CD4-positive, alpha-beta T cell treated with Interleukin-21 for 1 hour (primary cell): ENCODE measurements around the gene TOB2.
"Not testable (repeated sequence)": the region's sequence is repeated elsewhere in the genome, so short reads cannot be mapped to it uniquely, and the experiment has no call there.

Experiments
- DNase-seq: peaks from one replicate; pipeline ENCODE4 v3.0.0-alpha.2; 2020

The TOB2 gene

GRCh38 chr22:41425660-41426365, 20.8 kb downstream of the TOB2 start:
- DNase-seq = peak; percentile 60

- no peak for DNase-seq
Observed at GRCh38 chr22:41418717-41419116, 27.9 kb downstream of the TOB2 start.

- DNase-seq = no peak
Observed at GRCh38 chr22:41417622-41418390, 28.8 kb downstream of the TOB2 start.

GRCh38 chr22:41415554-41415953, 31.0 kb downstream of the TOB2 start:
- DNase-seq = no peak

GRCh38 chr22:41411021-41411851, 35.4 kb downstream of the TOB2 start:
- DNase-seq = no peak

- no peak for DNase-seq
Observed at GRCh38 chr22:41410311-41410751, 36.3 kb downstream of the TOB2 start.

GRCh38 chr22:41408665-41409064, 37.9 kb downstream of the TOB2 start:
- DNase-seq = no peak

- no peak for DNase-seq
Observed at GRCh38 chr22:41407433-41407832, 39.2 kb downstream of the TOB2 start.

- DNase-seq = no peak
Observed at GRCh38 chr22:41406410-41406809, 40.2 kb downstream of the TOB2 start.

GRCh38 chr22:41405588-41405987, 41.0 kb downstream of the TOB2 start:
- DNase-seq = no peak

GRCh38 chr22:41403532-41404318, 42.9 kb downstream of the TOB2 start:
- DNase-seq = peak; percentile 90

- DNase-seq = not testable (repeated sequence)
Observed at GRCh38 chr22:41402851-41403250, 43.8 kb downstream of the TOB2 start.

- no peak for DNase-seq
Observed at GRCh38 chr22:41401781-41402648, 44.6 kb downstream of the TOB2 start.

- no peak for DNase-seq
Observed at GRCh38 chr22:41398921-41399320, 47.7 kb downstream of the TOB2 start.

- no peak for DNase-seq
Observed at GRCh38 chr22:41397143-41397811, 49.3 kb downstream of the TOB2 start.

GRCh38 chr22:41395531-41396240, 50.9 kb downstream of the TOB2 start:
- DNase-seq = no peak

- DNase-seq = no peak
Observed at GRCh38 chr22:41394012-41394356, 52.6 kb downstream of the TOB2 start.

- DNase-seq = no peak
Observed at GRCh38 chr22:41387341-41387740, 59.3 kb downstream of the TOB2 start.

GRCh38 chr22:41384128-41384527, 62.5 kb downstream of the TOB2 start:
- DNase-seq = no peak
